ENCODE data around the gene AKR1C3. TPM values are rescaled to one million over a fixed set of nuclear protein-coding genes. Genes with fewer than 3 reads are reported as not detected.
"Not testable (repeated sequence)": the region's sequence is repeated elsewhere in the genome, so short reads cannot be mapped to it uniquely, and the experiment has no call there.

The AKR1C3 gene
- total RNA-seq, 2 experiments from 2014 or later: 1.9 to 2.0 TPM

DNA sequence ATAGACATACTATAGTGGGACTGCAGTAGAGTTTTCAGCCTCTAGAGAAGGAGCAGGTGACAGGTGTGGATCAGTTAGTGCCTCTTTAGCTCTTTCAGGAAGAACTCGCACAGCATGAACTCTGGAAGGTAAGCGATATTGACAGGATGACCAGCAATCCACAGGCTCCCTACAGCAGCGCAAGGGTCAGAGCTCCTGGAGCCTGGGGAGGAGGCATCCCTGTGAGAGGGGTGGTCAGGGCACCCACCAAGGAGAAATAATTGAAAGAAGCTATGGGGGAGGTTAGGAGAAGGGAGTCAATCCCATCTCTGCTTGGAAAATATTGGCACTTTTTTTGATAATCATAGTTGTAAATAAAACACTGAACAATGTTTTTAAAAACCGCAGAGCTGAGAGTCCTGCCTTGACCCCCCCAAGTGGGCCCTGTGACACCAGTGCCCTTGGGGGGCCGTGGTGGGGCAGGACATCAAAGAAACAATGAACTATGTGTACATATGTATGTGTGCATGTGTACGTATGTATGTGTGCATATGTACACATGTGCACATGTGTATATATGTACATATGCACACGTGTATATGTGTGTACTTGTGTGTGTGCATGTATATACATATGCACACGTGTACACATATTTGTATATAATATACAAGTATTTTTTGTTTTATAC is 13.8 kb downstream of the AKR1C3 start:
- TF ChIP-seq, protein P1, sequence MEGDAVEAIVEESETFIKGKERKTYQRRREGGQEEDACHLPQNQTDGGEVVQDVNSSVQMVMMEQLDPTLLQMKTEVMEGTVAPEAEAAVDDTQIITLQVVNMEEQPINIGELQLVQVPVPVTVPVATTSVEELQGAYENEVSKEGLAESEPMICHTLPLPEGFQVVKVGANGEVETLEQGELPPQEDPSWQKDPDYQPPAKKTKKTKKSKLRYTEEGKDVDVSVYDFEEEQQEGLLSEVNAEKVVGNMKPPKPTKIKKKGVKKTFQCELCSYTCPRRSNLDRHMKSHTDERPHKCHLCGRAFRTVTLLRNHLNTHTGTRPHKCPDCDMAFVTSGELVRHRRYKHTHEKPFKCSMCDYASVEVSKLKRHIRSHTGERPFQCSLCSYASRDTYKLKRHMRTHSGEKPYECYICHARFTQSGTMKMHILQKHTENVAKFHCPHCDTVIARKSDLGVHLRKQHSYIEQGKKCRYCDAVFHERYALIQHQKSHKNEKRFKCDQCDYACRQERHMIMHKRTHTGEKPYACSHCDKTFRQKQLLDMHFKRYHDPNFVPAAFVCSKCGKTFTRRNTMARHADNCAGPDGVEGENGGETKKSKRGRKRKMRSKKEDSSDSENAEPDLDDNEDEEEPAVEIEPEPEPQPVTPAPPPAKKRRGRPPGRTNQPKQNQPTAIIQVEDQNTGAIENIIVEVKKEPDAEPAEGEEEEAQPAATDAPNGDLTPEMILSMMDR (IDR thresholded peaks at IDR 0.05): no peak
- peaks cover 6% of the 10 kb centered on the region for H3K36me3 ChIP-seq (ENCODE audit: insufficient read depth, low read length)
- Mint-ChIP-seq H3K4me3 (no peak overlapping the region), H3K27me3 (no peaks in the 10 kb centered on the region), H3K36me3 (ENCODE audit: low read depth) (peaks cover 8% of the 10 kb centered on the region), H3K4me1 (ENCODE audit: low read depth) (no peaks in the 10 kb centered on the region), H3K27ac (no peak overlapping the region), H3K9me3 (no peaks in the 10 kb centered on the region)
- intact Hi-C loops (cut with DNase I, micrococcal nuclease): no loop called here
- no peaks in the 10 kb centered on the region for H3K27me3 ChIP-seq (ENCODE audit: control insufficient read depth in 1 of 2, insufficient read depth in 2 of 2, low read length in 2 of 2)
- ChIA-PET CTCF (no interaction called here), POLR2A (no interaction called here)
- H3K4me3 ChIP-seq (ENCODE audit: low read length): no peak overlapping the region
- no peak overlapping the region for H3K27ac ChIP-seq (ENCODE audit: low read depth in 1 of 2, low read length in 2 of 2)
- H3K9me3 ChIP-seq (ENCODE audit: control insufficient read depth in 1 of 2, insufficient read depth in 1 of 2, low read length in 2 of 2): peaks cover 0 to 5% of the 10 kb centered on the region in 2 experiments
- H3K4me1 ChIP-seq (ENCODE audit: insufficient read depth, low read length): no peaks in the 10 kb centered on the region
- ATAC-seq (ENCODE audit: poor library complexity): no peak
- DNase-seq: no peak

DNA sequence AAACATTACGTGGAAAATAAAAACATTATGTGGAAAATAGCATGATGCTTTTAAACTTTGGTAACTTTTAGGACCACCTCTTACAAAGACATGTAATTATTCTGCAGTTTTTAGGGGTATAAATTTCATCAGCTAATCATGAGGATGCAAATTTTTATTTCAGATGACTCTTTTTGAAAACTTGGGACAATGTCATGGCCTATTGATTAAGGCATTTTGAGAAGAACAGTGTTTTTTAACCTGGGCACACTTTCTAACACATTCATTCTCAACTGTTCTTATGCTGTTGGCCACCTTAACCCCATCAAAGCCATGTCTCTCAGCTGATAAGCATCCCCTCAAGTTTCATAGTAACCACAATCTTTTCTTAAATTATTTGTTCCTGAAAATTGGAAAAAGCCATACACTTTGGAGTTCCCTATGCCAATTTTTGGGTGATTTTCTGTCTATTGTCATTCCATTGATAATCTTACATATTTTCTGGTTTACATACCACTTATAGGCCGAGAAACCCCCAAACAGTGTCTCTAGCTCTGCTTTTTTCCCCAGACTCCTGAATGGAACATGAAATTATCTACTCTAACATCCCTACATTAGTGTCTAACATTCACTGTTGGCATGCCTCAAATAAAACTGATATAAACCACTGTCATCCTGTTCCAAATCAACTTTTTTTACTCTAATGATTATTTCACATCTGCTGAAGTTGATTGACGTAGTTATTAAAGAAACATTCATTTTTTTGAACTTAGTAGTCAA is 14.6 kb downstream of the AKR1C3 start:
- Mint-ChIP-seq H3K36me3 (ENCODE audit: low read depth) (peaks cover 8% of the 10 kb centered on the region), H3K4me1 (ENCODE audit: low read depth) (no peaks in the 10 kb centered on the region), H3K4me3 (no peak overlapping the region), H3K27me3 (no peaks in the 10 kb centered on the region), H3K9me3 (no peaks in the 10 kb centered on the region), H3K27ac (no peak overlapping the region)
- CTCF ChIA-PET: no interaction called here
- Histone ChIP-seq H3K27ac (ENCODE audit: low read depth in 1 of 2, low read length in 2 of 2) (no peak overlapping the region), H3K9me3 (ENCODE audit: control insufficient read depth in 1 of 2, insufficient read depth in 1 of 2, low read length in 2 of 2) (peaks cover 0 to 5% of the 10 kb centered on the region in 2 experiments), H3K4me3 (ENCODE audit: low read length) (no peak overlapping the region), H3K27me3 (ENCODE audit: control insufficient read depth in 1 of 2, insufficient read depth in 2 of 2, low read length in 2 of 2) (no peaks in the 10 kb centered on the region), H3K4me1 (ENCODE audit: insufficient read depth, low read length) (no peaks in the 10 kb centered on the region), H3K36me3 (ENCODE audit: insufficient read depth, low read length) (peaks cover 4% of the 10 kb centered on the region)
- intact Hi-C loops (cut with DNase I, micrococcal nuclease): no loop called here
- DNase-seq (no peak), ATAC-seq (ENCODE audit: poor library complexity) (no peak)
- POLR2A ChIA-PET: no interaction called here
- TF ChIP-seq, protein P1 (IDR thresholded peaks at IDR 0.05): no peak

DNA sequence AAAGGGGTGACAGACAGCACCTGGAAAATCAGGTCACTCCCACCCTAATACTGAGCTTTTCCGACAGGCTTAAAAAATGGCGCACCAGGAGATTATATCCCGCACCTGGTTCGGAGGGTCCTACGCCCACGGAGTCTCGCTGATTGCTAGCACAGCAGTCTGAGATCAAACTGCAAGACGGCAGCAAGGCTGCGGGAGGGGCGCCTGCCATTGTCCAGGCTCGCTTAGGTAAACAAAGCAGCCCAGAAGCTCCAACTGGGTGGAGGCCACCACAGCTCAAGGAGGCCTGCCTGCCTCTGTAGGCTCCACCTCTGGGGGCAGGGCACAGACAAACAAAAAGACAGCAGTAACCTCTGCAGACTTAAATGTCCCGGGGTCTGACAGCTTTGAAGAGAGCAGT is 15.6 kb downstream of the AKR1C3 start:
- H3K4me3 ChIP-seq (ENCODE audit: low read length); H3K27ac Mint-ChIP-seq; intact Hi-C loops (cut with DNase I, micrococcal nuclease); CTCF ChIA-PET; H3K27ac ChIP-seq (ENCODE audit: low read depth in 1 of 2, low read length in 2 of 2); H3K27me3 Mint-ChIP-seq; H3K9me3 ChIP-seq (ENCODE audit: control insufficient read depth in 1 of 2, insufficient read depth in 1 of 2, low read length in 2 of 2); H3K4me1 ChIP-seq (ENCODE audit: insufficient read depth, low read length); H3K36me3 ChIP-seq (ENCODE audit: insufficient read depth, low read length); H3K9me3 Mint-ChIP-seq; H3K27me3 ChIP-seq (ENCODE audit: control insufficient read depth in 1 of 2, insufficient read depth in 2 of 2, low read length in 2 of 2); DNase-seq; POLR2A ChIA-PET; ATAC-seq (ENCODE audit: poor library complexity); H3K4me1 Mint-ChIP-seq (ENCODE audit: low read depth); H3K36me3 Mint-ChIP-seq (ENCODE audit: low read depth); H3K4me3 Mint-ChIP-seq: not testable (repeated sequence)

Data from CD4-positive, alpha-beta T cell (primary cell).